Heart left ventricle (tissue), 16 donors: ENCODE measurements around the gene GNA15. TPM values are rescaled to one million over a fixed set of nuclear protein-coding genes. Genes with fewer than 3 reads are reported as not detected.

ENCODE experiments used
- ATAC-seq, 4 donors: fragments of 200-7000 bp; cut with Tn5 transposase; one replicate each; pipeline ENCODE4 v1.9.1; 2020 to 2022; ENCODE audit warnings: moderate library complexity in 4 of 4, mild to moderate bottlenecking in 3 of 4, moderate number of reproducible peaks in 1 of 4
- DNase-seq, 5 donors: peaks; one replicate each; pipeline ENCODE4 v3.0.0-alpha.2; 2020
- H3K27ac ChIP-seq, 12 donors: fragments of 200-600 bp; sonication (generic) in 4 of 12; one replicate each; pipeline versions ENCODE4 v1.5.0 to v1.8.0; 2016 to 2022; ENCODE audit warnings: mild to moderate bottlenecking in 2 of 12
- H3K27me3 ChIP-seq, 9 donors: fragments of 200-600 bp; sonication (generic) in 2 of 9; one replicate each; pipeline versions ENCODE4 v1.5.1 to v1.8.0; 2016 to 2022; ENCODE audit warnings: mild to moderate bottlenecking in 3 of 9
- H3K36me3 ChIP-seq, 9 donors: fragments of 200-600 bp; sonication (generic) in 2 of 9; one replicate each; pipeline versions ENCODE4 v1.5.0 to v1.8.0; 2018 to 2022; ENCODE audit warnings: mild to moderate bottlenecking in 2 of 9
- H3K4me1 ChIP-seq, 12 donors: fragments of 200-600 bp; sonication (generic) in 4 of 12; one replicate each; pipeline versions ENCODE4 v1.5.0 to v1.8.0; 2016 to 2022; ENCODE audit warnings: mild to moderate bottlenecking in 3 of 12
- H3K4me3 ChIP-seq, 12 donors: fragments of 200-600 bp; sonication (generic) in 4 of 12; one replicate each; pipeline versions ENCODE4 v1.5.0 to v1.8.0; 2017 to 2022; ENCODE audit warnings: mild to moderate bottlenecking in 9 of 12, moderate library complexity in 4 of 12
- H3K9me3 ChIP-seq, 12 donors: fragments of 200-600 bp; sonication (generic) in 4 of 12; one replicate each; pipeline versions ENCODE4 v1.5.0 to v1.8.0; 2016 to 2022; ENCODE audit warnings: mild to moderate bottlenecking in 1 of 12
- CTCF ChIP-seq, 12 donors: fragments of 200-600 bp; sonication (generic) in 4 of 12; IDR thresholded peaks; one replicate each; pipeline versions ENCODE4 v1.5.0 to v1.8.0; 2018 to 2022; ENCODE audit warnings: antibody characterized with exemption in 12 of 12, mild to moderate bottlenecking in 5 of 12
- POLR2A ChIP-seq, 2 donors: fragments of 450-650 bp; IDR thresholded peaks; one replicate each; pipeline ENCODE4 v1.6.1; 2017; ENCODE audit warnings: antibody characterized with exemption in 2 of 2, mild to moderate bottlenecking in 2 of 2, moderate library complexity in 2 of 2
- WGBS, 4 donors: extraction: QIAGEN DNeasy Blood & Tissue Kit in 2 of 4; methylation state at CpG; one replicate each; pipeline versions ENCODE4 v1.1.5 to v1.1.7; 2013 to 2018; 5-methylcytosine and 5-hydroxymethylcytosine counted together
- intact Hi-C, 10 donors: fragments of 100-400 bp; cut with DNase I; formaldehyde crosslinking; loops; one replicate each; pipeline versions ENCODE4 v1.11.1 to v1.14.2; 2022
- polyA plus RNA-seq, 2 donors: library from polyadenylated mRNA; stranded (reverse); fragments of 200-250 nt; gene quantifications; one replicate each; pipeline ENCODE4 v1.2.3, GENCODE V29; 2013
- total RNA-seq, 9 donors: library from RNA; depleted of rRNA in 2 of 9; stranded (reverse); fragments of >200 nt in 2 of 9; fragmentation: NEBNext Ultra II Directional in 3 of 9; extraction: Animal tissue kit (Norgen Biotek cat#: 25700) in 3 of 9; gene quantifications; one replicate each; pipeline versions ENCODE4 v1.1.0 to v1.2.4, GENCODE V29; 2016 to 2023
- donor health status: ischemic (EF 13 %, LVEDD 7.1; RV severe dilation, severe dysfunction).
- donor health status: healthy with polysubstance abuse.
- donor health status: DM: no; HTN: yes; CAD: no.
- donor health status: DM: no; HTN: no; CAD: no.
- donor health status: ischemic (EF 25% LVEDD 6.9; RV normal size, moderate dysfunction).
- donor health status: ischemic (EF 25% LVEDD 5.7; RV mildly dilated, moderate dysfunction).
- donor health status: healthy.
- donor health status: DM: yes; HTN: yes; CAD: no.
- donor health status: ischemic (EF 35%, LVEDD 5.7; RV mildly dilated, moderate dysfunction).
- donor health status: nonischemic (EF 11% LVEDD 7.7; RV severe dilation, severe dysfunction).
- donor health status: DM: yes; HTN: yes; CAD: no.
- donor health status: PGD.
- donor health status: ischemic (EF 29% LVEDD 5.4; RV normal size, mild dysfunction).
- donor health status: nonischemic (EF 23%, LVEDD 6.1; RV moderate dilation, normal function).

The GNA15 gene
- total and polyA plus RNA-seq, 11 donors = 0.69 to 15.2 (median 1.7) TPM

- H3K36me3 ChIP-seq = peaks cover 0 to 27% (median 0%) of the 10 kb centered on the region in 9 donors
- H3K4me3 ChIP-seq = no peak overlapping the region
- intact Hi-C loops = no loop called here
- no peak for ATAC-seq
- peak in 1 of 5 donors; percentile 12 for DNase-seq
- TF ChIP-seq POLR2A (IDR thresholded peaks at IDR 0.05) (no peak), CTCF (IDR thresholded peaks at IDR 0.05) (no peak)
- H3K4me1 ChIP-seq = no peaks in the 10 kb centered on the region
- no peak overlapping the region for H3K27ac ChIP-seq
- WGBS, 4 donors = 87 to 91% (median 89%) methylated on average over 17 of the region's 17 CpGs
- H3K9me3 ChIP-seq = no peaks in the 10 kb centered on the region
- no peaks in the 10 kb centered on the region for H3K27me3 ChIP-seq
These were observed 58.6 kb downstream of the GNA15 start for GRCh38 chr19:3194106-3195087.

- TF ChIP-seq CTCF (IDR thresholded peaks at IDR 0.05) = no peak
- no peak for TF ChIP-seq POLR2A (IDR thresholded peaks at IDR 0.05)
- ATAC-seq = no peak
- Histone ChIP-seq H3K27me3 (no peaks in the 10 kb centered on the region), H3K4me1 (no peaks in the 10 kb centered on the region), H3K36me3 (peaks cover 0 to 28% (median 5%) of the 10 kb centered on the region in 9 donors), H3K4me3 (no peak overlapping the region), H3K27ac (no peak overlapping the region), H3K9me3 (no peaks in the 10 kb centered on the region)
- 93 to 96% (median 93%) methylated on average over 29 to 42 of the region's 42 CpGs for WGBS, 4 donors
- intact Hi-C loops = no loop called here
- DNase-seq = peak in 1 of 5 donors; percentile 28
These were observed 60.5 kb downstream of the GNA15 start for GRCh38 chr19:3196064-3196932.

- DNase-seq = peak in 1 of 5 donors; percentile 21
- TF ChIP-seq CTCF (IDR thresholded peaks at IDR 0.05) = no peak
- TF ChIP-seq POLR2A (IDR thresholded peaks at IDR 0.05) = no peak
- no peak for ATAC-seq
- intact Hi-C loops = no loop called here
- no peak overlapping the region for H3K27ac ChIP-seq
- WGBS, 4 donors = 91 to 98% (median 94%) methylated on average over 7 to 14 of the region's 14 CpGs
- H3K4me3 ChIP-seq = no peak overlapping the region
- no peaks in the 10 kb centered on the region for H3K9me3 ChIP-seq
- H3K27me3 ChIP-seq = no peaks in the 10 kb centered on the region
- peaks cover 0 to 34% (median 5%) of the 10 kb centered on the region in 9 donors for H3K36me3 ChIP-seq
- no peaks in the 10 kb centered on the region for H3K4me1 ChIP-seq
These were observed 61.0 kb downstream of the GNA15 start for GRCh38 chr19:3196933-3197205.
